Measurements from ENCODE around the gene AFAP1.

Gene AFAP1

DNA sequence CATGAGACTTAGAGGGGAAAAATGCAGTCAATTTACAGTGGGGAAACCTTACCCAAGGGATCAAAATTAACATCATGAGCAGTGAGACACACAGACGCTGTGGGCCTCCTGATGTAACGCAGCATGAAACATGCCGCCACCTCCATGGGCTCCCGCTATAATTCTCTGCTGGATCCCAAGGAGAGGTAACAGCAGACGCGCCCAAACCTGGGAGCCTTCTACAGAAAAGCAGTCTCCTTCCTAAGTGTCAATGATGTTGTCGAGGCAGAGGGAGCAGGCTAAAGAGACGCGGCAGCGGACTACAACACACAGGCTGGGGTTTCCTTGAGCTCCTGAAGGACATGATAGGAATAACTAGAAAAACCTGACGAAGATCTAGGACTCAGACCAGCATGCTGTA, 142.3 kb downstream of the AFAP1 start:
- Histone ChIP-seq H3K4me3 (ENCODE audit: low read depth, low read length) (no peak overlapping the region), H4K12ac (ENCODE audit: low read depth, low read length) (no peak overlapping the region), H3K79me2 (ENCODE audit: control insufficient read depth, insufficient read depth, low read length, poor library complexity) (no peaks in the 10 kb centered on the region), H3K36me3 (ENCODE audit: control insufficient read depth in 1 of 2, insufficient read depth in 2 of 2, low read length in 2 of 2) (peaks cover 30 to 48% of the 10 kb centered on the region in 2 experiments), H2BK12ac (ENCODE audit: low read length) (no peak overlapping the region), H2BK5ac (ENCODE audit: low read depth, low read length, poor library complexity) (no peak overlapping the region), H3K14ac (ENCODE audit: low read length) (no peak overlapping the region), H3K4me1 (ENCODE audit: control insufficient read depth in 1 of 2, insufficient read depth in 2 of 2, low read length in 2 of 2) (no peaks in the 10 kb centered on the region), H3K4ac (ENCODE audit: low read depth, low read length) (no peak overlapping the region), H3K27ac (ENCODE audit: low read depth, low read length) (no peak overlapping the region), H3K27me3 (ENCODE audit: insufficient read depth, low read length) (no peaks in the 10 kb centered on the region), H3K18ac (ENCODE audit: low read length) (no peak overlapping the region), H3K4me2 (ENCODE audit: low read length) (no peak overlapping the region), H3K9ac (ENCODE audit: low read length) (no peak overlapping the region), H2BK120ac (ENCODE audit: insufficient read depth, low read length, poor library complexity) (no peak overlapping the region), H4K8ac (ENCODE audit: low read depth, low read length) (no peak overlapping the region), H3K9me3 (ENCODE audit: insufficient read depth, low read depth, low read length) (no peaks in the 10 kb centered on the region), H2AK5ac (ENCODE audit: low read length) (no peak overlapping the region), H4K91ac (ENCODE audit: low read depth, low read length) (no peak overlapping the region), H3K23ac (ENCODE audit: low read length) (no peak overlapping the region), H3K79me1 (ENCODE audit: low read length) (no peaks in the 10 kb centered on the region), H2AFZ (ENCODE audit: insufficient read depth, low read length, poor library complexity) (no peak overlapping the region)
- no peak for DNase-seq
- no CpG with 5 or more reads among the region's 11 CpGs for WGBS (ENCODE audit: extremely low coverage, insufficient coverage, insufficient read length)

DNA sequence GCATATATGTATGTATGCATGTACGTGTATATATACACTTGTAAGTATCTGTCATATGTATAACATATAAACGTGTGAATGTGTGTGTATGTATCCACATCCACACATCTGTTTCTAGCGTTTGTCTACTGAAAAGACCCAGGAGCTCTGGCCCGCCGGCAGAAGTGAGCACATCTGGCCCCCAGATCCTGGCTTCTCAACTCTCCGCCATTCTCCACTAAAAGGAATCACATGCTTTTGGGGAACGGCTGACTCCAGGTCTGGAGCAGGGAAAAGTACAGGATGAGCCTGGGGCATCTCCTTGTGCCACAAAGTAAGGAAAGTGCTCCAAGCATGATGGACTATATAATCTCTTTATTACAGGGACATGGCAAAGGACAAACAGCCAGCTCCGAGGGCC, 143.7 kb downstream of the AFAP1 start:
- Histone ChIP-seq H3K23ac (ENCODE audit: low read length) (no peak overlapping the region), H2AK5ac (ENCODE audit: low read length) (no peak overlapping the region), H3K9me3 (ENCODE audit: insufficient read depth, low read depth, low read length) (no peaks in the 10 kb centered on the region), H2AFZ (ENCODE audit: insufficient read depth, low read length, poor library complexity) (no peak overlapping the region), H3K4me3 (ENCODE audit: low read depth, low read length) (no peak overlapping the region), H3K27me3 (ENCODE audit: insufficient read depth, low read length) (no peaks in the 10 kb centered on the region), H3K4me2 (ENCODE audit: low read length) (no peak overlapping the region), H4K12ac (ENCODE audit: low read depth, low read length) (no peak overlapping the region), H3K79me2 (ENCODE audit: control insufficient read depth, insufficient read depth, low read length, poor library complexity) (no peaks in the 10 kb centered on the region), H3K4me1 (ENCODE audit: control insufficient read depth in 1 of 2, insufficient read depth in 2 of 2, low read length in 2 of 2) (no peaks in the 10 kb centered on the region), H3K18ac (ENCODE audit: low read length) (no peak overlapping the region), H2BK120ac (ENCODE audit: insufficient read depth, low read length, poor library complexity) (no peak overlapping the region), H3K9ac (ENCODE audit: low read length) (no peak overlapping the region), H4K91ac (ENCODE audit: low read depth, low read length) (no peak overlapping the region), H4K8ac (ENCODE audit: low read depth, low read length) (no peak overlapping the region), H3K27ac (ENCODE audit: low read depth, low read length) (no peak overlapping the region), H3K36me3 (ENCODE audit: control insufficient read depth in 1 of 2, insufficient read depth in 2 of 2, low read length in 2 of 2) (peaks cover 28 to 52% of the 10 kb centered on the region in 2 experiments), H3K4ac (ENCODE audit: low read depth, low read length) (no peak overlapping the region), H2BK12ac (ENCODE audit: low read length) (no peak overlapping the region), H3K79me1 (ENCODE audit: low read length) (no peaks in the 10 kb centered on the region), H2BK5ac (ENCODE audit: low read depth, low read length, poor library complexity) (no peak overlapping the region), H3K14ac (ENCODE audit: low read length) (no peak overlapping the region)
- WGBS (ENCODE audit: extremely low coverage, insufficient coverage, insufficient read length) = no CpG with 5 or more reads among the region's 8 CpGs
- no peak for DNase-seq

DNA sequence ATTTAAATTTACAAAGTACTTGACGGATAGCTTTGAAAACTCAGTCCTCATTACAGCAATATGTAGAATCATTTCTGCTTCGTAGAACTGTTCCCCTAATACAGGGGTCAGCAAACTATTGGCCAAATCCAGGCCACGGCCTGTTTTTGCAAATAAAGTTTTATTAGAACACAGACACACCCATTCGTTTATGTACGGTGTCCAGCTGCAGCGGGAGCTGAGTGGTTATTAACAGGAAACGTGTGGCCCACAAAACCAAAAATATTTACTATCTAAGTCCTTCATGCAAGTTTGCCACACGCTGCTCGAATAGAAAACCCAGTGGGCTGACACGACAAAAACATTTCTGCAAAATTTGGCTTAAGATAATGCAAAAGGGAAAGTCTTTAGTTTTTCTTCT, 146.5 kb downstream of the AFAP1 start:
- no peaks in the 10 kb centered on the region for H3K27me3 ChIP-seq (ENCODE audit: insufficient read depth, low read length)
- DNase-seq = no peak
- no peaks in the 10 kb centered on the region for H3K79me1 ChIP-seq (ENCODE audit: low read length)
- H3K23ac ChIP-seq (ENCODE audit: low read length) = no peak overlapping the region
- H3K18ac ChIP-seq (ENCODE audit: low read length) = no peak overlapping the region
- H4K12ac ChIP-seq (ENCODE audit: low read depth, low read length) = no peak overlapping the region
- H3K4me2 ChIP-seq (ENCODE audit: low read length) = no peak overlapping the region
- WGBS (ENCODE audit: extremely low coverage, insufficient coverage, insufficient read length) = no CpG with 5 or more reads among the region's 10 CpGs
- no peak overlapping the region for H3K9ac ChIP-seq (ENCODE audit: low read length)
- H3K14ac ChIP-seq (ENCODE audit: low read length) = no peak overlapping the region
- no peak overlapping the region for H2BK12ac ChIP-seq (ENCODE audit: low read length)
- no peaks in the 10 kb centered on the region for H3K9me3 ChIP-seq (ENCODE audit: insufficient read depth, low read depth, low read length)
- H3K79me2 ChIP-seq (ENCODE audit: control insufficient read depth, insufficient read depth, low read length, poor library complexity) = no peaks in the 10 kb centered on the region
- H3K4ac ChIP-seq (ENCODE audit: low read depth, low read length) = no peak overlapping the region
- no peak overlapping the region for H4K8ac ChIP-seq (ENCODE audit: low read depth, low read length)
- no peak overlapping the region for H2AFZ ChIP-seq (ENCODE audit: insufficient read depth, low read length, poor library complexity)
- no peak overlapping the region for H3K4me3 ChIP-seq (ENCODE audit: low read depth, low read length)
- no peak overlapping the region for H2AK5ac ChIP-seq (ENCODE audit: low read length)
- peaks cover 14 to 34% of the 10 kb centered on the region in 2 experiments for H3K36me3 ChIP-seq (ENCODE audit: control insufficient read depth in 1 of 2, insufficient read depth in 2 of 2, low read length in 2 of 2)
- no peak overlapping the region for H2BK120ac ChIP-seq (ENCODE audit: insufficient read depth, low read length, poor library complexity)
- no peak overlapping the region for H2BK5ac ChIP-seq (ENCODE audit: low read depth, low read length, poor library complexity)
- H4K91ac ChIP-seq (ENCODE audit: low read depth, low read length) = no peak overlapping the region
- no peak overlapping the region for H3K27ac ChIP-seq (ENCODE audit: low read depth, low read length)
- H3K4me1 ChIP-seq (ENCODE audit: control insufficient read depth in 1 of 2, insufficient read depth in 2 of 2, low read length in 2 of 2) = no peaks in the 10 kb centered on the region

DNA sequence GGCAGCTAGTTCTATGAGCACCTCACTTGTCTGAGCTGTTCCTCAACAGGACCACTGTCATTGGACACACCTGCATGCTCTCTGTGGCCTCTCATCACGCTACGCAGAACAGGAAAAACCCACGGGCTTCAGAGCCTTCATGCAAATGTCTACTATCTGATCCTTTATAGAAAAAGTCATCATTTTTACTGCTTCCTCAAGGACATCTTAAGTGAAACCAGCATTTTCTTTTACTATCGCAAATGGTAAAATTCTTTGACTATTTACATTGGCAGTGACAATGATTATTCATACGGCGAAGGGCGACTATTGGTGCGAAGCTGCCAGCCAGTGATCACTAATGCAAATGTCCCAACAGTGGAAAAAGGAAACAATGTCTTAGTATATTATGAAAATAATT, 147.0 kb downstream of the AFAP1 start:
- DNase-seq = no peak
- Histone ChIP-seq H3K36me3 (ENCODE audit: control insufficient read depth in 1 of 2, insufficient read depth in 2 of 2, low read length in 2 of 2) (peaks cover 12 to 31% of the 10 kb centered on the region in 2 experiments), H4K91ac (ENCODE audit: low read depth, low read length) (no peak overlapping the region), H3K4me2 (ENCODE audit: low read length) (no peak overlapping the region), H2BK12ac (ENCODE audit: low read length) (no peak overlapping the region), H3K18ac (ENCODE audit: low read length) (no peak overlapping the region), H3K79me1 (ENCODE audit: low read length) (no peaks in the 10 kb centered on the region), H3K27ac (ENCODE audit: low read depth, low read length) (no peak overlapping the region), H3K9ac (ENCODE audit: low read length) (no peak overlapping the region), H3K9me3 (ENCODE audit: insufficient read depth, low read depth, low read length) (no peaks in the 10 kb centered on the region), H3K4me3 (ENCODE audit: low read depth, low read length) (no peak overlapping the region), H2AK5ac (ENCODE audit: low read length) (no peak overlapping the region), H3K79me2 (ENCODE audit: control insufficient read depth, insufficient read depth, low read length, poor library complexity) (no peaks in the 10 kb centered on the region), H2BK5ac (ENCODE audit: low read depth, low read length, poor library complexity) (no peak overlapping the region), H4K8ac (ENCODE audit: low read depth, low read length) (no peak overlapping the region), H3K14ac (ENCODE audit: low read length) (no peak overlapping the region), H2BK120ac (ENCODE audit: insufficient read depth, low read length, poor library complexity) (no peak overlapping the region), H3K4ac (ENCODE audit: low read depth, low read length) (no peak overlapping the region), H3K23ac (ENCODE audit: low read length) (no peak overlapping the region), H4K12ac (ENCODE audit: low read depth, low read length) (no peak overlapping the region), H3K4me1 (ENCODE audit: control insufficient read depth in 1 of 2, insufficient read depth in 2 of 2, low read length in 2 of 2) (no peaks in the 10 kb centered on the region), H2AFZ (ENCODE audit: insufficient read depth, low read length, poor library complexity) (no peak overlapping the region), H3K27me3 (ENCODE audit: insufficient read depth, low read length) (no peaks in the 10 kb centered on the region)
- no CpG with 5 or more reads among the region's 8 CpGs for WGBS (ENCODE audit: extremely low coverage, insufficient coverage, insufficient read length)
